Measurements from ENCODE around the gene ZFR2.

GRCh38 chr19:3916033-3916432 lies 47.2 kb upstream of the ZFR2 start:
- no peak for TF ChIP-seq CTCF (IDR thresholded peaks at IDR 0.05; ENCODE audit: borderline replicate concordance, extremely low read depth, low read length, poor library complexity, severe bottlenecking)
- TF ChIP-seq EZH2 (IDR thresholded peaks at IDR 0.05; ENCODE audit: borderline replicate concordance, low read depth, low read length, severe bottlenecking): no peak

All from DND-41 (cell line).